D721Med (cell line): ENCODE data around the gene VEZT.
A peak's percentile ranks its signal among the peaks of the same experiment; 100 is the strongest.

Source experiments
- DNase-seq: peaks from one replicate; pipeline ENCODE4 v3.0.0; 2011; ENCODE audit warnings: low spot score; ENCODE audit not compliant: insufficient read length
- FAIRE-seq: peaks from 2 replicates; lab custom pipeline; 2011; peaks lifted over from hg19 to GRCh38; lab: Jason Lieb, UNC
- CTCF ChIP-seq: IDR thresholded peaks from 2 replicates; pipeline ENCODE4 v1.5.1; 2012; ENCODE audit warnings: mild to moderate bottlenecking, control low read depth; ENCODE audit not compliant: insufficient read depth; ENCODE audit errors: missing control alignments

Gene VEZT

GRCh38 chr12:95325501-95325900 is 107.9 kb downstream of the VEZT start:
- DNase-seq: no peak
- TF ChIP-seq CTCF: no peak
- FAIRE-seq: no peak

DNA sequence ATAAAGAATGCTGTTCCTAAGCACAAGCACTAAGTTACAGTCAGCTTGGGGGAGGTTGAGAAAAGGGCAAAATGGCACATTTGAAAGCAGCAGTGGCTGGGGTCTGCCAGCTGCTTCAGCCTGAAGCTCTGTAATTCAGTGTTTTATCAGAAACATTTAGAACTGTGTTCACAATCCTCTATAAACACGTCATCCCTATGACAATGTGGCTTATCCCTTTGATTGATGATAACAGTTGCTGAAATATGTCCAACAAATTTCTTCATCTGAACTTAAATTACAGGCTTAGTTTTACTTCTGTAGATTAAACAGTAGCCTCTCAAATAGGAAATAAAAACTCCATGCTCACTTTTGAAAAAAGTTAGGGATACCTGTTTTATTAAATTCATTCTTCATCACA is 108.8 kb downstream of the VEZT start:
- DNase-seq (no peak), FAIRE-seq (no peak)

GRCh38 chr12:95326855-95327254 is 109.2 kb downstream of the VEZT start:
- DNase-seq (no peak), FAIRE-seq (no peak)
- no peak for TF ChIP-seq CTCF

More for the DNA sequence above, 108.8 kb downstream of the VEZT start:
- no peak for TF ChIP-seq CTCF

DNA sequence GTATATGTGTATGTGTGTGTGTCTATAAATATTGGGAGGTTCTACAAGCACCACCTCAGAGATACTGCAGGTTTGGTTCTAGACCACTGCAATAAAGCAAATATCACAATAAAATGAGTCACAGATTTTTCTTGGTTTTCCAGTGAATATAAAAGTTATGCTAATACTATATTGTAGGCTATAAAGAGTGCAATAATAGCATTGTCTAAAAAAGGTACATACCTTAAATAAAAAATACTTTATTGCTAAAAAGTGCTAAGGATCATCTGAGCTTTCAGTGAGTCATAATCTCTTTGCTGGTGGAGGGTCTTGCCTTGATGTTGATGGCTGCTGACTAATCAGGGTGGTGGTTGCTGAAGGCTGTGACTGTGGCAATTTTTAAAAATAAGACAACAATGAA is 111.1 kb downstream of the VEZT start:
- FAIRE-seq: no peak
- no peak for DNase-seq
- no peak for TF ChIP-seq CTCF

DNA sequence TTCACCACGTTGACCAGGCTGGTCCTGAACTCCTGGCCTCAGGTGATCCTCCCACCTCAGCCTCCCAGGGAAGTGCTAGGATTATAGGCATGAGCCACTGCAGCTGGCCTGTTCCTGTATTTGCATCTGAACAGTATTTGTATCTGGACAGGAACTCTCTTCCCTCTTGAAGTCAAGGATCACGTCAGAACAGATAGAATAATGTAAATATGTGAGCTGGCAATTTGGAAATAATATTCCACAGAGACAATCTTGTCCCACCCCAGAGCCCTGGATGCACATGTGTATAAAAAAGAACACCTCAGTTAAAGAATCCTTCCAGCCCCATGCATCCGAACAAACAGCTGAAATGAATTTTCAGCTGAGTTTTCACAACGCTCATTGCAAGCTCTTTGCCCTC is 118.3 kb downstream of the VEZT start:
- DNase-seq (no peak), FAIRE-seq (no peak)
- no peak for TF ChIP-seq CTCF

DNA sequence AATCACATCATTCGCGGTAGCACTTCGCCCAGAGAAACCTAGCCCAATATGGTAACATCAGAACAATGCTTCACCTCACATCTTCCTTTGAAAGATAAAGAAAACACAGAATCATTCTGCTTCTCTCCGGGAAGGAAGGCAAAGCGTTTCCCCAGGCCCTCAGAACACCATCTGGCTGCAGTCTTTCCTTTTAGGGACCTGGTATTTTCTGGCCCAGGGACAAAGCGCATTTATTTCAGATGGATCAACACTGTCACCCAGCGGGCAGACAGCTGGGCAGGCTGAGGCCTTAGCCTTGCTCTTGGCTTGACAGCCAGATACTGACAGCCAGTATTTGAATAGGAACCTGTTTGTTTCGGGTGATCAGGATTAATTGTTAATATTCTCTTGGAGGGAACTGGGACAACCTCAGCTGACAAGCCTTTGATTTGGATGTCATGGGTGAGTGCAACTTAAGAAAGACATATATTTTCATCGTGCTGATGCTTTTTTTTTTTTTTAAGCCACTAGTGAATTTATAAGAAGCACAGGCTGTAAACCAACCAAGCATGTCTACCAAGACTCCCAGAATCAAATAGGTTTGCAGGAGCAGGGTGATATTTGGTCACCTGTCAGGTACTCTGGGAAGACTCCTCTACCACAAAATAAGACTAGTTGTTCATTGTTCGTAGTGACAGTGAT is 118.9 kb downstream of the VEZT start:
- DNase-seq: peak; percentile 43

DNA sequence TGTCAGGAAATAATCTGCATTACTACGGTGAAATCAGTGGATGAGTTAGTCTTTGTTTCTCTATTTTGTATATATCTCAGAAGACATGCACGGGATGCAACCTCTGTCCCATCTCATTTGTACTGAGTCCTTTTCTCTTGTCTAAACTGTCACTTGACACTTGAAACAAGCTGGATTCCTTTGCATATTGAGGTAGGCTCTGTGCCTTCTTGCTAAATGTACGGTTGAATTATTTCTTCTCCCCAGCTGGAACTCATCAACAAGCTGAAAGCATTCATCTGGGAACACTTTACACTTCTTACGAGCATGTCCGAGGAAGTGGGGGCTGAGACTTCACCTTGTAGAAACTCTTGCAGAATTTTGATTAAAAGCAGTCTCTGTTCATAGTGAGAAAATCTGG is 119.5 kb downstream of the VEZT start:
- FAIRE-seq: no peak
- no peak for TF ChIP-seq CTCF
- DNase-seq: no peak

More for the DNA sequence above, 118.9 kb downstream of the VEZT start:
- peak; percentile 38 for FAIRE-seq
- TF ChIP-seq CTCF: peak; percentile 98
